Parathyroid adenoma (tissue), 2 donors: ENCODE measurements around the gene TPM4.

ENCODE experiments used
- H2AFZ ChIP-seq: fragments of 300-600 bp; sonication (generic); one replicate; pipeline ENCODE4 v1.7.0; 2017; ENCODE audit warnings: antibody characterized with exemption, mild to moderate bottlenecking
- H3K27ac ChIP-seq: fragments of 300-600 bp; sonication (generic); one replicate; pipeline ENCODE4 v1.7.0; 2017
- H3K27me3 ChIP-seq: fragments of 300-600 bp; sonication (generic); one replicate; pipeline ENCODE4 v1.7.0; 2017; ENCODE audit warnings: low read length; ENCODE audit not compliant: control insufficient read depth, insufficient read depth
- H3K36me3 ChIP-seq: fragments of 300-600 bp; sonication (generic); one replicate; pipeline ENCODE4 v1.7.0; 2017; ENCODE audit warnings: low read length; ENCODE audit not compliant: control insufficient read depth, insufficient read depth
- H3K4me1 ChIP-seq: fragments of 300-600 bp; sonication (generic); one replicate; pipeline ENCODE4 v1.7.0; 2017; ENCODE audit warnings: control low read depth
- H3K4me2 ChIP-seq: fragments of 300-600 bp; sonication (generic); one replicate; pipeline ENCODE4 v1.7.0; 2017; ENCODE audit warnings: low read length
- H3K4me3 ChIP-seq: fragments of 300-600 bp; sonication (generic); one replicate; pipeline ENCODE4 v1.7.0; 2017; ENCODE audit warnings: low read depth, low read length
- H3K79me2 ChIP-seq: fragments of 300-600 bp; sonication (generic); one replicate; pipeline ENCODE4 v1.7.0; 2017; ENCODE audit warnings: control low read depth
- H3K9ac ChIP-seq: fragments of 300-600 bp; sonication (generic); one replicate; pipeline ENCODE4 v1.7.0; 2017; ENCODE audit warnings: mild to moderate bottlenecking
- H3K9me3 ChIP-seq: fragments of 300-600 bp; sonication (generic); one replicate; pipeline ENCODE4 v1.7.0; 2017; ENCODE audit warnings: low read length; ENCODE audit not compliant: control insufficient read depth
- CTCF ChIP-seq: fragments of 300-600 bp; sonication (generic); IDR thresholded peaks from one replicate; pipeline ENCODE4 v1.7.0; 2017; ENCODE audit warnings: antibody characterized with exemption, mild to moderate bottlenecking
- donor health status: primary hyperparathyroidism.

TPM4 gene

GRCh38 chr19:16106121-16106520 lies 29.8 kb downstream of the TPM4 start:
- Histone ChIP-seq H3K27me3 (no peaks in the 10 kb centered on the region), H3K79me2 (no peaks in the 10 kb centered on the region), H3K9ac (no peak overlapping the region), H3K27ac (no peak overlapping the region), H3K9me3 (no peaks in the 10 kb centered on the region), H3K36me3 (no peaks in the 10 kb centered on the region), H2AFZ (no peak overlapping the region), H3K4me3 (no peak overlapping the region), H3K4me1 (no peaks in the 10 kb centered on the region), H3K4me2 (no peak overlapping the region)
- TF ChIP-seq CTCF: no peak

- peaks cover 8% of the 10 kb centered on the region for H3K79me2 ChIP-seq
- H3K27me3 ChIP-seq: no peaks in the 10 kb centered on the region
- TF ChIP-seq CTCF: peak; percentile 98
Observed at GRCh38 chr19:16111160-16111908, 35.0 kb downstream of the TPM4 start, which contains the start of gene RAB8A. RAB8A (plus strand) TSS chr19:16111889; CDS start chr19:16111902, 13 bp downstream.

GRCh38 chr19:16111909-16112752 lies 35.8 kb downstream of the TPM4 start:
- no peak for TF ChIP-seq CTCF
- peak overlapping the region; percentile 79 for H3K27ac ChIP-seq
- no peaks in the 10 kb centered on the region for H3K36me3 ChIP-seq
- H3K4me1 ChIP-seq: peaks cover 8% of the 10 kb centered on the region
- H3K9ac ChIP-seq: peak overlapping the region; percentile 56
- peak overlapping the region; percentile 95 for H2AFZ ChIP-seq
- H3K27me3 ChIP-seq: no peaks in the 10 kb centered on the region
- no peaks in the 10 kb centered on the region for H3K9me3 ChIP-seq
- H3K4me3 ChIP-seq: peak overlapping the region; percentile 98
- H3K79me2 ChIP-seq: peaks cover 8% of the 10 kb centered on the region
- H3K4me2 ChIP-seq: peak overlapping the region; percentile 91

More at GRCh38 chr19:16111160-16111908, 35.0 kb downstream of the TPM4 start, which contains the start of gene RAB8A:
- Histone ChIP-seq H3K27ac (peak within 1 kb of the TSS; percentile 79), H2AFZ (peak within 1 kb of the TSS; percentile 99), H3K4me3 (peak within 1 kb of the TSS; percentile 98), H3K9me3 (no peaks in the 10 kb centered on the region), H3K36me3 (no peaks in the 10 kb centered on the region), H3K9ac (peak within 1 kb of the TSS; percentile 56), H3K4me1 (peaks cover 8% of the 10 kb centered on the region), H3K4me2 (peak within 1 kb of the TSS; percentile 91)

GRCh38 chr19:16112778-16113177 lies 36.5 kb downstream of the TPM4 start:
- peak overlapping the region; percentile 91 for H3K4me2 ChIP-seq
- TF ChIP-seq CTCF: no peak
- H3K79me2 ChIP-seq: peaks cover 8% of the 10 kb centered on the region
- H3K36me3 ChIP-seq: no peaks in the 10 kb centered on the region
- peaks cover 8% of the 10 kb centered on the region for H3K4me1 ChIP-seq
- no peak overlapping the region for H2AFZ ChIP-seq
- peak overlapping the region; percentile 98 for H3K4me3 ChIP-seq
- H3K27ac ChIP-seq: peak overlapping the region; percentile 34
- no peak overlapping the region for H3K9ac ChIP-seq
- H3K27me3 ChIP-seq: no peaks in the 10 kb centered on the region
- H3K9me3 ChIP-seq: no peaks in the 10 kb centered on the region
